HEK293T (cell line): Measurements from ENCODE around the gene JCAD.
"Not testable (repeated sequence)": the region's sequence is repeated elsewhere in the genome, so short reads cannot be mapped to it uniquely, and the experiment has no call there.

Experiments used
- CTCF ChIA-PET: fragments of 350-600 bp; formaldehyde crosslinking; extraction: SDS; loops from one replicate; lab custom pipeline; 2021; ENCODE audit warnings: antibody characterized with exemption, inconsistent platforms; lab: Yijun Ruan, JAX
- POLR2A ChIA-PET: fragments of 350-600 bp; formaldehyde crosslinking; extraction: SDS; loops from one replicate; lab custom pipeline; 2020; ENCODE audit warnings: antibody characterized with exemption, inconsistent platforms; lab: Yijun Ruan, JAX
- DNase-seq: peaks from one replicate; pipeline ENCODE4 v3.0.0; 2012; ENCODE audit warnings: mixed read lengths; ENCODE audit errors: extremely low spot score
- ARNT ChIP-seq: fragments of 450-650 bp; IDR thresholded peaks from 2 replicates; pipeline ENCODE4 v1.6.1; 2017; ENCODE audit warnings: mild to moderate bottlenecking
- BHLHE40 ChIP-seq: fragments of 450-650 bp; IDR thresholded peaks from 2 replicates; pipeline ENCODE4 v1.6.1; 2016; ENCODE audit warnings: mild to moderate bottlenecking, moderate library complexity, borderline replicate concordance
- CTBP1 ChIP-seq: fragments of 450-650 bp; IDR thresholded peaks from 2 replicates; pipeline ENCODE4 v1.6.1; 2016; ENCODE audit warnings: borderline replicate concordance
- ELF4 ChIP-seq: fragments of 450-650 bp; IDR thresholded peaks from 2 replicates; pipeline ENCODE4 v1.6.1; 2017; ENCODE audit warnings: antibody characterized with exemption
- FOXA1 ChIP-seq: fragments of 450-650 bp; IDR thresholded peaks from 2 replicates; pipeline ENCODE4 v1.6.1; 2016; ENCODE audit warnings: mild to moderate bottlenecking
- FOXK2 ChIP-seq: fragments of 450-650 bp; IDR thresholded peaks from 2 replicates; pipeline ENCODE4 v1.6.1; 2016; ENCODE audit warnings: mild to moderate bottlenecking
- FOXM1 ChIP-seq: fragments of 450-650 bp; IDR thresholded peaks from 2 replicates; pipeline ENCODE4 v1.6.1; 2017; ENCODE audit warnings: mild to moderate bottlenecking, borderline replicate concordance
- HDGF ChIP-seq: fragments of 450-650 bp; IDR thresholded peaks from 2 replicates; pipeline ENCODE4 v1.6.1; 2017; ENCODE audit warnings: antibody characterized with exemption, borderline replicate concordance
- L3MBTL2 ChIP-seq: fragments of 450-650 bp; conservative IDR thresholded peaks from 2 replicates; pipeline ENCODE4 v1.6.1; 2016; ENCODE audit warnings: mild to moderate bottlenecking
- LEF1 ChIP-seq: fragments of 450-650 bp; IDR thresholded peaks from 2 replicates; pipeline ENCODE4 v1.6.1; 2017; ENCODE audit warnings: mild to moderate bottlenecking, borderline replicate concordance
- NFRKB ChIP-seq: fragments of 450-650 bp; IDR thresholded peaks from 2 replicates; pipeline ENCODE4 v1.6.1; 2016; ENCODE audit warnings: mild to moderate bottlenecking, moderate library complexity
- PKNOX1 ChIP-seq: fragments of 450-650 bp; IDR thresholded peaks from 2 replicates; pipeline ENCODE4 v1.6.1; 2016
- SP1 ChIP-seq: fragments of 450-650 bp; IDR thresholded peaks from 2 replicates; pipeline ENCODE4 v1.6.1; 2017
- SUZ12 ChIP-seq: fragments of 450-650 bp; IDR thresholded peaks from 2 replicates; pipeline ENCODE4 v1.6.1; 2016; ENCODE audit warnings: mild to moderate bottlenecking
- TARDBP ChIP-seq: fragments of 450-650 bp; IDR thresholded peaks from 2 replicates; pipeline ENCODE4 v1.6.1; 2016
- ZNF384 ChIP-seq: fragments of 450-650 bp; IDR thresholded peaks from 2 replicates; pipeline ENCODE4 v1.6.1; 2016

JCAD gene

GRCh38 chr10:30059209-30060107 is at the start of gene JCAD:
JCAD (minus strand) TSS chr10:30059586; CDS start chr10:30047812, 11,774 bp downstream.
- TF ChIP-seq LEF1 (no peak), SP1 (no peak), TARDBP (no peak), HDGF (no peak), SUZ12 (no peak), BHLHE40 (no peak), NFRKB (no peak), FOXA1 (no peak), ARNT (no peak), ELF4 (no peak), FOXK2 (no peak), ZNF384 (no peak), PKNOX1 (no peak), FOXM1 (no peak), L3MBTL2 (no peak), CTBP1 (no peak)

GRCh38 chr10:30106987-30107386 is 47.6 kb upstream of the JCAD start:
- ChIA-PET CTCF (no interaction called here), POLR2A (no interaction called here)
- DNase-seq: no peak
- TF ChIP-seq PKNOX1 (no peak), NFRKB (no peak), ARNT (no peak), LEF1 (no peak), ELF4 (no peak), SP1 (no peak), TARDBP (no peak), SUZ12 (no peak), FOXA1 (no peak), CTBP1 (no peak), ZNF384 (no peak), FOXM1 (no peak), FOXK2 (no peak), HDGF (no peak)

More at GRCh38 chr10:30059209-30060107, at the start of gene JCAD:
- CTCF ChIA-PET: no interaction called here
- POLR2A ChIA-PET: no interaction called here
- peak; percentile 67 for DNase-seq

- DNase-seq: no peak
- ChIA-PET CTCF (interaction anchor here (0.5 kb wide), 1 partner anchor 429 kb away, joined by 3 read pairs; no protein-coding TSS in a partner anchor), POLR2A (interaction anchor here (1.2 kb wide), 1 partner anchor 11 kb away, joined by 3 read pairs; no protein-coding TSS in a partner anchor)
- TF ChIP-seq ELF4 (no peak), HDGF (no peak), FOXK2 (no peak), SP1 (no peak), ARNT (no peak), SUZ12 (no peak), LEF1 (no peak), ZNF384 (no peak)
Measured at GRCh38 chr10:30103595-30104320, 44.4 kb upstream of the JCAD start.

- POLR2A ChIA-PET, DNase-seq, CTCF ChIA-PET: not testable (repeated sequence)
Measured at GRCh38 chr10:30099706-30100105, 40.3 kb upstream of the JCAD start.

GRCh38 chr10:30099101-30099500 is 39.7 kb upstream of the JCAD start:
- TF ChIP-seq LEF1: no peak
- no peak for TF ChIP-seq BHLHE40
- no peak for TF ChIP-seq SUZ12
- TF ChIP-seq ELF4: no peak
- TF ChIP-seq SP1: no peak
- no peak for TF ChIP-seq TARDBP
- TF ChIP-seq PKNOX1: no peak
- no peak for TF ChIP-seq CTBP1
- TF ChIP-seq FOXM1: no peak
- DNase-seq: no peak
- POLR2A ChIA-PET: no interaction called here
- CTCF ChIA-PET: no interaction called here

- no peak for TF ChIP-seq L3MBTL2
- TF ChIP-seq SUZ12: no peak
- ChIA-PET POLR2A (no interaction called here), CTCF (no interaction called here)
- DNase-seq: no peak
Measured at GRCh38 chr10:30098629-30099028, 39.2 kb upstream of the JCAD start.
